Measurements from ENCODE around the gene MAB21L3. TPM values are rescaled to one million over a fixed set of nuclear protein-coding genes. Genes with fewer than 3 reads are reported as not detected.

MAB21L3 gene
- total and polyA plus RNA-seq, 8 donors, result 0.18 to 0.60 TPM; not detected in 6

GRCh38 chr1:116099919-116100318, 11.3 kb upstream of the MAB21L3 start:
- intact Hi-C loops (cut with DNase I; ENCODE audit: low total_unique reads), result no loop called here
- no peak overlapping the region for H3K4me3 ChIP-seq
- no peaks in the 10 kb centered on the region for H3K36me3 ChIP-seq

DNA sequence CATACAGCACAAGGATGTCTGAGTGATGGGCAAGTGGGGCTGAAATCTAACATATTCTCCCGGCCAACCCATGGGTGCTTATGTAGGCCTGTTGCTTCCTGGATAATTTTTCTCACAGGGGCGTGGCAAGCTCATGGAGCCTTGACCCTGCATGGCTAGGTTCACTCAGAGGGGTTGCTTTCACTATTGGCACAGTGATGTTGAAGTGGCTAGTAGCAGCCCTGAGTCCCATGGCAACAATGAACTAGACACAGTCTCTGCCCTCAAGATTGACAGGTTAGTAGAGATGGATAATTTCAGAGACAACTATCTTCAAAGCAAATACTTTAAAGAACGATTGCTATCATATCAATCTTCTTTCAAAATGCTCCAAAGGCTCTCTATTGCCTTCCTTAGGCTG, 6.5 kb upstream of the MAB21L3 start:
- WGBS, 5 donors, result 70 to 84% (median 74%) methylated on average over 3 of the region's 3 CpGs
- TF ChIP-seq CTCF (IDR thresholded peaks at IDR 0.05) (no peak), POLR2A (IDR thresholded peaks at IDR 0.05) (no peak), EP300 (IDR thresholded peaks at IDR 0.05) (no peak)
- Histone ChIP-seq H3K27ac (no peak overlapping the region), H3K27me3 (no peaks in the 10 kb centered on the region), H3K4me1 (no peaks in the 10 kb centered on the region), H3K4me3 (no peak overlapping the region), H3K9me3 (no peaks in the 10 kb centered on the region), H3K36me3 (no peaks in the 10 kb centered on the region)
- DNase-seq, result no peak
- intact Hi-C loops (cut with DNase I; ENCODE audit: low total_unique reads), result no loop called here

More at GRCh38 chr1:116099919-116100318, 11.3 kb upstream of the MAB21L3 start:
- Histone ChIP-seq H3K27ac (no peak overlapping the region), H3K4me1 (no peaks in the 10 kb centered on the region), H3K27me3 (no peaks in the 10 kb centered on the region), H3K9me3 (peaks cover 0 to 15% (median 6%) of the 10 kb centered on the region in 4 donors)
- DNase-seq, result no peak
- WGBS, 5 donors, result 87 to 100% (median 96%) methylated on average over 2 of the region's 2 CpGs
- no peak for TF ChIP-seq POLR2AphosphoS5 (IDR thresholded peaks at IDR 0.05)
- TF ChIP-seq POLR2A (IDR thresholded peaks at IDR 0.05), result no peak
- no peak for TF ChIP-seq EP300 (IDR thresholded peaks at IDR 0.05)

DNA sequence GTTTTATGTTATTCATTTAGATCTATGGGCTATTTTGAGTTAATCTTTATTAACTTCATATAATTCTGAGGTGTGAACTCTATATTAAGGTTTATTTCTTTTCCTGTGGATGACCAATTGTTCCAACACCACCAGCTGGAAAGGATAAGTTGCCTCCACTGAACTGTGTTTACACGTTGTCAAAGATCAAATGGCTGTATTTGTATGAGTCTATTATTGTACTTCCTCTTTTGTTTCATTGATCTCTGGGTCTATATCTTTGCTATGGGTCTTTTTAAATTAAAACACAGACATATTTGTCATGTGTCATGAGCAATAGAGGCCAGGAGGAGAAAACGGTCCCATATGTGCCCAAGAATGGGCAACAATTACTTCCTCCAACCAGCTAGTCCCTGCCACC, 5.2 kb upstream of the MAB21L3 start:
- H3K27ac ChIP-seq, result no peak overlapping the region

GRCh38 chr1:116106646-116107045, 4.6 kb upstream of the MAB21L3 start:
- WGBS, 5 donors, result 89 to 95% (median 94%) methylated on average over 4 of the region's 4 CpGs
- DNase-seq, result no peak
- H3K27ac ChIP-seq, result no peak overlapping the region
- H3K9me3 ChIP-seq, result no peaks in the 10 kb centered on the region
- TF ChIP-seq POLR2AphosphoS5 (IDR thresholded peaks at IDR 0.05) (no peak), POLR2A (IDR thresholded peaks at IDR 0.05) (no peak), EP300 (IDR thresholded peaks at IDR 0.05) (no peak), CTCF (IDR thresholded peaks at IDR 0.05) (no peak)
- intact Hi-C loops (cut with DNase I; ENCODE audit: low total_unique reads), result no loop called here
- H3K27me3 ChIP-seq, result no peaks in the 10 kb centered on the region
- no peaks in the 10 kb centered on the region for H3K36me3 ChIP-seq
- no peak overlapping the region for H3K4me3 ChIP-seq
- peaks cover 0 to 14% (median 4%) of the 10 kb centered on the region in 4 donors for H3K4me1 ChIP-seq

More for the DNA sequence above, 5.2 kb upstream of the MAB21L3 start:
- intact Hi-C loops (cut with DNase I; ENCODE audit: low total_unique reads), result no loop called here
- no peak overlapping the region for H3K4me3 ChIP-seq
- H3K9me3 ChIP-seq, result no peaks in the 10 kb centered on the region
- no peak for TF ChIP-seq POLR2A (IDR thresholded peaks at IDR 0.05)
- TF ChIP-seq CTCF (IDR thresholded peaks at IDR 0.05), result no peak
- TF ChIP-seq EP300 (IDR thresholded peaks at IDR 0.05), result no peak
- no peak for TF ChIP-seq POLR2AphosphoS5 (IDR thresholded peaks at IDR 0.05)
- WGBS, 5 donors, result 10 to 24% (median 14%) methylated on average over 2 of the region's 2 CpGs
- no peaks in the 10 kb centered on the region for H3K36me3 ChIP-seq
- DNase-seq, result no peak
- peaks cover 0 to 8% (median 3%) of the 10 kb centered on the region in 4 donors for H3K4me1 ChIP-seq
- H3K27me3 ChIP-seq, result no peaks in the 10 kb centered on the region

DNA sequence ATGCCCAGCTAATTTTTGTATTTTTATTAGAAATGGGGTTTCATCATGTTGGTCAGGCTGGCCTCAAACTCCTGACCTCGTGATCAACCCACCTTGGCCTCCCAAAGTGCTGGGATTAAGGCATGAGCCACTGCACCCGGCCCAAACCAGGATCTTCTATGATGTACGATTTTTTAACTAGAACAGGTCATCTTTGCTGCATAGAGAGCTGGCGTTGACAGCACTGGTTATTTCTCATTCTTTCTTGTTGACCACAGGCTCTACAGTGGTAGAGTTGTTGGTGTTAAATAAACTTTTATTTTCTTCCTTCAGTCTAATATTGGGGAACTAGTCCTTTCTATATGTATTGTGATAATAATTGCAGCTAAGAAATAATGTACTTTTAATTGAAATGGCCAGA, 3.8 kb upstream of the MAB21L3 start:
- Histone ChIP-seq H3K4me3 (no peak overlapping the region), H3K27ac (no peak overlapping the region), H3K27me3 (no peaks in the 10 kb centered on the region), H3K4me1 (peaks cover 0 to 18% (median 4%) of the 10 kb centered on the region in 4 donors), H3K9me3 (no peaks in the 10 kb centered on the region), H3K36me3 (no peaks in the 10 kb centered on the region)
- 77 to 93% (median 89%) methylated on average over 4 of the region's 4 CpGs for WGBS, 5 donors
- intact Hi-C loops (cut with DNase I; ENCODE audit: low total_unique reads), result no loop called here
- no peak for DNase-seq
- TF ChIP-seq EP300 (IDR thresholded peaks at IDR 0.05) (no peak), POLR2AphosphoS5 (IDR thresholded peaks at IDR 0.05) (no peak), POLR2A (IDR thresholded peaks at IDR 0.05) (no peak), CTCF (IDR thresholded peaks at IDR 0.05) (no peak)
